Tongue (tissue), 2 donors: Measurements from ENCODE around the gene YOD1. TPM values are rescaled to one million over a fixed set of nuclear protein-coding genes. Genes with fewer than 3 reads are reported as not detected.
A peak's percentile ranks its signal among the peaks of the same experiment; 100 is the strongest.

Source experiments
- DNase-seq: peaks from one replicate; pipeline ENCODE4 v3.0.0-alpha.2; 2015
- total RNA-seq: library from RNA; depleted of rRNA; stranded (reverse); fragments of >200 nt; gene quantifications from one replicate; pipeline ENCODE4 v1.2.3, GENCODE V29; 2014

YOD1 gene
- total RNA-seq, 1 donor from 2014 or later: 14.2 TPM

DNA sequence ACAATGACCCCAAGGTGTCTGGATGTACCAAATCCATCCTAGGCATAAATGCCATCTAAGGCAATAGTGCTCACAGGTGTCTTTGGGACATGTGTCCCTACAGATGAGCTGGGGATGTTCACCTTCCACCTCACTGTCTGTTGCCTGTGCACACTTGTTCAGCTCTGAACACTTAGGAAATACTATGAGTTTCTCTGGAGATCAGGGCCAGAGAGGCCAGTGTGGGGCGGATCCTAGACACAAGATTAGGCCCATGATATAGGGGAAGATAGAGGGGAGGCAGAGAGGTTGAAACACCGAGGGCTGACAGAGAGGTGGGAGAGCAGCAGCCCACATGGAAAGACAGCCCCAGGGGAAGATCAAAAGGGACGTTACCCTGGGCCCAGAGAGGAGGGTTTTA, 44.1 kb downstream of the YOD1 start:
- no peak for DNase-seq

DNA sequence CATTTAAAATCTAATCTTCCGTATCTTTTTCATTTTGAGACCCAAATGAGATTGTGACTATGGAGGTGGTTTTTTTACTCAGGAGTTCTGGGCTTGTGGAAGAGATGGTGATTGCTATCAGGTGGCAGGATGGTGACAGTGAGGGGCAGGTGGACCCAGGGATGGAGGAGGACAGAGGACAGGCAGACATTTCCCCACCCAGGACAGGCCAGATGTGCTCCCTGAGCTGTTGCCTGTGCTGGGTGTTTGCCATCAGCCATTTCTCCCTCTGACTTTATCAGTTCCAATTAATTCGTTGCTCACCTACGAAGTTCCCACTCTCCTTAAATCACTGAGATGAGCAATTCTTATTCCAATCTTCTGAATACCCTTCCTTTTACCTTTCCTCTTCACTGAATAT, 44.9 kb downstream of the YOD1 start:
- DNase-seq: no peak

DNA sequence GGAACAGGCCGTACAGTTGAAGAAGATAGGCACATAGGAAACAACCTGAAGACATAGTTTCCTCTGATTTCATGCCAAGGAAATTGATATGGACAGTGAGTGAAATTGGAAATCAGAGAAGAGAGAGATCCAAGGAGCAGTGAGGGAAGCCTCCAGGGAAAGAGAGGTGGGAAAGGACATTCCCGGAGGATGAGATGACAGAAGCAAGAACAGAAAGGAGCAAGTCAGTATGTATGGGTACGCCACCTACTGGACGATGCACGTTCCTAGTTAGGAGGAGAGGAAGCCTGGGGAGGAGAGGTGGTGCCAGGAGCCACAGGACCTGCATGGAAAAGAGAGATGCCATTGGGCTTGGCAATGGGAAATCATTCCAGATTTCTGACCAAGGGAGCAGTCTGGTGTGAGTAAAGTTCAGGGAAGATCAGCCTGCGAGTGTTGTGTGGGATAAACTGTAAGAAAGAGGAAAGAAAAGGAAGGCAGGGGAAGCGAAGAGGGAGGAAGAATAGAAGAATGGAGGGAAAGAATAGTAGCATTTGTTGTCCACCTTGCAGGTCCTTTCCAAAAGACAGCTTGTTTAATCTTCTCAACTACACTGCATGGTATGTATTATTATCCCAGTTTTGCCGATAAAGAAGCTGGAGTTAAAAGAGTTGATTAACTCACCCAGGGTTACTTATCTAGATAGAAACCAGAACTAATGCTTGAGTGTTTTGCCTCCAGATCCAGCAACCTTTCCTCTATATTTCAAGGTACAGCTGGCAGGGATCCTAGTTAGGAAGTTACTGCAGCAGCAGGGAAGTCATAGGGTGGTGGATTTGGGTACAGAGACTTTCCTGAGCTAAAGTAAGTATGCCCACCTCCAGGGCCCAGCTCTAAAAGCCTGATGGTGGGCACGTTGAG, 45.8 kb downstream of the YOD1 start:
- DNase-seq: peak; percentile 56

DNA sequence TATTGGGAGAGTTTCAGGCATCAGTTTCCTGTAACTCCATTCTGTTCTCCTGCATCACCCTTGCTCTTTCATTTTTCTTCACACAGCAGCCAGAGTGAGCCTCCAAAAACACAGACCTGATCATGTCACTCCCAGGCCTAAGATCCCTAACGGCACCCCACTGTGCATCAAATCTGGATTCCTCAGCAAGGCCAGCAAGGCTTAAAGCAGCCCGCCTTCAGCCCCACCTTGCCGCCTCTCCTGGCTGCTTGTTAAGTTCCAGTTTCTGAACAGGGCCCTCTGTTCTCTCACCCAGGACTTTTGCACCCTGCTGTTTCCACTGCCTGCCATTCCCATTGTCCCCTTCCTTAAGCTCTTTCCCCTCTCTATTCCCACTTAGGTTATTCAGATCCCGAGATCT, 47.8 kb downstream of the YOD1 start:
- no peak for DNase-seq

DNA sequence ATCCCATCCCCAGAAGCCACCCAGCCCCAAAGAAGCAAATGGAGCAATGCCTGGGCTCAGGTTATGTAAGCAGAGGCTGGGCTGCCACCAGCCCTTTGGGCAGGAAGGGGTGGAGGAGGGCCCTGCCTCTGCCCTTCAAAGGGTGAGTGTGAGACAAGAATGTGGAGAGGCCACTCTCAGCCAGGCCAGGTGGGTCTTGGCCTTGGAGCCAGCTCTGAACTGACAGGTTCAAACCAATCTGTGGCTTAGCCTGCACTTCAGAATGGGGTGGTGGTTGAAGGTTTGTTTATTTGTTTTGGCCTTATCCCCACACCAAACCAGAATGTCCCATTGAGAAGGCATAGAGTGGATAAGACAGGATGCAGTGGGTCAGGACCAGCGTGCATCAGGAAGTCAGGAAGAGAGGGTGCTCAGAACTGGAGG, 48.3 kb downstream of the YOD1 start:
- DNase-seq: no peak

DNA sequence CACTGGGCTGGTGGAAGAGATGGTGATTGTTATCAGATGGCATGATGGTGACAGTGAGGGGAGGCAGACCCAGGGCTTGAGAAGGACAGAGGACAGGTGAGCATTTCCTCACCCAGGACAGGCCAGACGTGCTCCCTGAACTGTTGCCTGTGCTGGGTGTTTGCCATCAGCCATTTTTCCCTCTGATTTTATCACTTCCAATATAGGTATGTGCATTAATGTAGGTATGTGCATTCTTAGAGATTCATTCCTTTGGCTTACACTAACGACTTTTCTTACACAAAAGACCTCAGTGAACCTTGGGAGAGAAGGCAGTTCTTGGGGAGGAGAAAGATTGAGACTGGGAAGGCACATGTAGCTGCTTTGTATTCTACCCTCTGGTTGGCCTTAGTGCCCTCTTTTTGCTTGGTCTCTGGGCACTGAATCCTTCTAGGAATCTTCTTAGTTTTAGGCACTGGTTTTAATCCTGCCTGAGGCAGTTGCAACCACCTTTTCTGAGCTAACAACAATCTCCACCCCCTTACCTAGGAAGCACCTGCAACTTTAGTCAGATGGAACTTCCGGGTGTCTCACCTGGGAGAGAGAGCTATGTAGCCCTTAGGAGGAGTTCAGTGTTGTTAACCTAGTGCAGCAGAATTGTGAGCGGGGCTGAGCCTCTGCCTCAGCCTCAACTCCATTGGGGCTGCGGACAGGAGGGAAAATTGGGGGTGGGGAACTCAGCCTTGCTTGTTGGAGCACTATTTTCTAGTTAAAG, 49.3 kb downstream of the YOD1 start:
- no peak for DNase-seq

DNA sequence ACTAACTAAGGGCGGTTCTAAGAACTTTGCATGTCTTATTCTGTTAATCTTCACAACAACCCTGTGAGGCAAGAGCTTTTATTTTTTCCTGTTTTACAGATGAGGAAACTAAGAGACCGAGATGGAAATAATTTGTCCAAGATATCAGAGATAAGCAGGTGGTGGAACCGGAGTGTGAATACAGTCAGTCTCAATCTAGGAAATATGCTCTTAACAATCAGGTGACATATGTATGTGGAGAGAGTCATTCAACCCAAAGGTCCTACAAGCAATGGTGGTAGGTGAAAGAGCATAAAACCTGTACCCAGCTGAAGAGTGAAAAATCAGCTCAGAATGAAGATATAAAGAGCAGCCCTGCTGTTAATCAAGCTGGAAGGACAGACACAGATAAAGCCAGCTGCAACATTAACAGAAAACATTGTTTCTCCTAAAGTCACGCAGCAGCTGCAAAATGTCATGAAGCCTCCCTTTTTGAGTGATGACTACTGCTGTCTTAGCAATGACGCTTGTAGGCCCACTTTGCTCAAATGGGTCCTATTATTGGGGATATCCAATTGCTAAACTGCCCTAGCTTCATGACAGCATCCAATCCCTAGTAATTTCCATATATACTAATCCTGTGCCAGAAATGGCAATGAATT, 50.2 kb downstream of the YOD1 start:
- no peak for DNase-seq

DNA sequence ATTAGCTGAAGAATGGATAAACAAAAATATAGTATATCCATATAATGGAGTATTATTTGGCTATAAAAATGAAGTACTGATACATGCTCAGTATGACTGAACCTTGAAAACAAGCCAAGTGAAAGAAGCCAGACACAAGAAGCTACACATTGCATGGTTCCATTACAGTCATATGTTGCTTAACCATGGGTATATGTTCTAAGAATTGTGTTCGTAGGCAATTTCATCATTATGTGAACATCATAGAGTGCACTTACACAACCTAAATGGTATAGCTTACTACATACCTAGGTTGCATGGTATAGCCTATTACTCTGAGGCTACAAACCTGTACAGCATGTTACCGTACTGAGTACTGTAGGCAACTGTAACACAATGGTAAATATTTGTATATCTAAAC, 52.2 kb downstream of the YOD1 start:
- DNase-seq: no peak

Other genes with a start within 250 kb of the YOD1 start
- not detected for gene IL20, start 185.6 kb downstream of the YOD1 start, total RNA-seq
- gene IL24, start 153.8 kb downstream of the YOD1 start, total RNA-seq: not detected
- 4.4 TPM for gene FCMR, start 129.3 kb downstream of the YOD1 start, total RNA-seq
- 4.2 TPM for gene PIGR, start 104.7 kb downstream of the YOD1 start, total RNA-seq
- not detected for gene FCAMR, start 80.7 kb downstream of the YOD1 start, total RNA-seq
- gene C1orf116, start 18.5 kb downstream of the YOD1 start, total RNA-seq: 3.6 TPM
- gene PFKFB2, start 2.1 kb upstream of the YOD1 start, total RNA-seq: 9.5 TPM
- gene C4BPB, start 37.7 kb upstream of the YOD1 start, total RNA-seq: not detected
- gene C4BPA, start 53.0 kb upstream of the YOD1 start, total RNA-seq: not detected